Ovary (tissue), 3 donors: ENCODE data around the gene LMF1.

Experiments used
- POLR2A ChIP-seq: fragments of 450-650 bp; IDR thresholded peaks from one replicate; pipeline ENCODE4 v1.6.1; 2017; ENCODE audit warnings: antibody characterized with exemption, mild to moderate bottlenecking, moderate library complexity
- TF ChIP-seq, protein P1 (sequence below), 3 donors: fragments of 450-650 bp in 2 of 3; fragments of 200-600 bp in 1 of 3; IDR thresholded peaks; one replicate each; pipeline versions ENCODE4 v1.5.1 to v1.8.0; 2016 to 2022; ENCODE audit warnings: antibody characterized with exemption in 3 of 3, mild to moderate bottlenecking in 1 of 3
- donor health status: DM: no; HTN: no; CAD: no.

DNA sequence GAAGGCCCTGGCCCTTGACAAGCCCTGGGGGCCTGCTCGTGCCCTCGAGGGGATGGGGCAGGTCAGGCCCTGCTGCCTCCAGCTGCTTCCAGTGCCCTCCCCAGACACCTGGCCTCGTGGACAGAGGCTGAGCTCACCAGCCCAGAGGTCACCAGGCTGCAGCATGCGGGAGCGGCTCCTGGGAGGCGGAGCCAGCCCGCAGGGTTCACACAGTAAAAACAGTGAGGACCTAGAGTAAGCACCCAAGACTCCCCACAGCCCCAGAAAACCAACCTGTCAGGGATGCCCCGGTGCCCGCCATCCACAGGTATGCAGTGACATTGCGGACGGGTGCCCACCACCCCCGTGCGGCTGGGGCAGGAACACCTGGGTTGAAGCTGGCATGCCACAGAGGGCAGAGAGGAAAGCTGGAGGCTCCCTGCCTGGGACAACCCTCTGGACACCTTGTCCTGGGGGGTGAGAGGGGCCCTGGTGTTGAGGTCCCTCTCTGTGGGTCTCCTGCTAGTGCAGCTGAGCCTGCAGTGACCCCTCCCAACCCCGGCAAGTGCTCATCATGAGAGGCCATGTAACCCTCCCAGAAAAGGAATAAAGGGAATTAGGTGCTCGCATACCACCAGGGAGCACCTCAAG, 62.1 kb downstream of the LMF1 start:
- TF ChIP-seq, protein P1, sequence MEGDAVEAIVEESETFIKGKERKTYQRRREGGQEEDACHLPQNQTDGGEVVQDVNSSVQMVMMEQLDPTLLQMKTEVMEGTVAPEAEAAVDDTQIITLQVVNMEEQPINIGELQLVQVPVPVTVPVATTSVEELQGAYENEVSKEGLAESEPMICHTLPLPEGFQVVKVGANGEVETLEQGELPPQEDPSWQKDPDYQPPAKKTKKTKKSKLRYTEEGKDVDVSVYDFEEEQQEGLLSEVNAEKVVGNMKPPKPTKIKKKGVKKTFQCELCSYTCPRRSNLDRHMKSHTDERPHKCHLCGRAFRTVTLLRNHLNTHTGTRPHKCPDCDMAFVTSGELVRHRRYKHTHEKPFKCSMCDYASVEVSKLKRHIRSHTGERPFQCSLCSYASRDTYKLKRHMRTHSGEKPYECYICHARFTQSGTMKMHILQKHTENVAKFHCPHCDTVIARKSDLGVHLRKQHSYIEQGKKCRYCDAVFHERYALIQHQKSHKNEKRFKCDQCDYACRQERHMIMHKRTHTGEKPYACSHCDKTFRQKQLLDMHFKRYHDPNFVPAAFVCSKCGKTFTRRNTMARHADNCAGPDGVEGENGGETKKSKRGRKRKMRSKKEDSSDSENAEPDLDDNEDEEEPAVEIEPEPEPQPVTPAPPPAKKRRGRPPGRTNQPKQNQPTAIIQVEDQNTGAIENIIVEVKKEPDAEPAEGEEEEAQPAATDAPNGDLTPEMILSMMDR (IDR thresholded peaks at IDR 0.05), result no peak
- TF ChIP-seq POLR2A, result no peak
